ENCODE results near the gene CARD11. TPM values are rescaled to one million over a fixed set of nuclear protein-coding genes. Genes with fewer than 3 reads are reported as not detected.
"Not testable (repeated sequence)": the region's sequence is repeated elsewhere in the genome, so short reads cannot be mapped to it uniquely, and the experiment has no call there.

The CARD11 gene
- total RNA-seq, 1 donor from 2014 or later: 0.16 TPM

- no peak for TF ChIP-seq CTCF (IDR thresholded peaks at IDR 0.05; ENCODE audit: borderline replicate concordance)
- intact Hi-C loops (cut with micrococcal nuclease): no loop called here
- Histone ChIP-seq H3K4me1 (peaks cover 11% of the 10 kb centered on the region), H3K27me3 (ENCODE audit: low read depth) (peaks cover 69% of the 10 kb centered on the region), H3K27ac (replicated peaks) (no peak overlapping the region), H3K9me3 (replicated peaks) (peaks cover 8% of the 10 kb centered on the region), H3K4me3 (no peak overlapping the region), H3K36me3 (no peaks in the 10 kb centered on the region)
- DNase-seq: peak; percentile 11
These were observed 120.3 kb downstream of the CARD11 start for GRCh38 chr7:2923291-2923781.

GRCh38 chr7:2922866-2923265 is 120.8 kb downstream of the CARD11 start:
- Histone ChIP-seq H3K36me3 (no peaks in the 10 kb centered on the region), H3K4me1 (peaks cover 11% of the 10 kb centered on the region), H3K27ac (replicated peaks) (no peak overlapping the region), H3K4me3 (no peak overlapping the region), H3K27me3 (ENCODE audit: low read depth) (peaks cover 70% of the 10 kb centered on the region), H3K9me3 (replicated peaks) (peaks cover 8% of the 10 kb centered on the region)
- no peak for TF ChIP-seq CTCF (IDR thresholded peaks at IDR 0.05; ENCODE audit: borderline replicate concordance)
- DNase-seq: no peak
- intact Hi-C loops (cut with micrococcal nuclease): no loop called here

GRCh38 chr7:2922348-2922691 is 121.3 kb downstream of the CARD11 start:
- intact Hi-C loops (cut with micrococcal nuclease): no loop called here
- no peaks in the 10 kb centered on the region for H3K36me3 ChIP-seq
- peaks cover 72% of the 10 kb centered on the region for H3K27me3 ChIP-seq (ENCODE audit: low read depth)
- no peak for TF ChIP-seq CTCF (IDR thresholded peaks at IDR 0.05; ENCODE audit: borderline replicate concordance)
- no peak overlapping the region for H3K4me3 ChIP-seq
- H3K4me1 ChIP-seq: peaks cover 11% of the 10 kb centered on the region
- H3K9me3 ChIP-seq (replicated peaks): peaks cover 8% of the 10 kb centered on the region
- no peak overlapping the region for H3K27ac ChIP-seq (replicated peaks)
- DNase-seq: no peak

- Histone ChIP-seq H3K4me1 (peaks cover 11% of the 10 kb centered on the region), H3K4me3 (no peak overlapping the region), H3K27me3 (ENCODE audit: low read depth) (peaks cover 74% of the 10 kb centered on the region), H3K36me3 (no peaks in the 10 kb centered on the region), H3K27ac (replicated peaks) (no peak overlapping the region), H3K9me3 (replicated peaks) (peaks cover 8% of the 10 kb centered on the region)
- intact Hi-C loops (cut with micrococcal nuclease): no loop called here
- TF ChIP-seq CTCF (IDR thresholded peaks at IDR 0.05; ENCODE audit: borderline replicate concordance): no peak
- DNase-seq: no peak
These were observed 121.9 kb downstream of the CARD11 start for GRCh38 chr7:2921653-2922347.

GRCh38 chr7:2920956-2921652 is 122.6 kb downstream of the CARD11 start:
- Histone ChIP-seq H3K9me3 (replicated peaks) (peaks cover 8% of the 10 kb centered on the region), H3K36me3 (no peaks in the 10 kb centered on the region), H3K4me3 (no peak overlapping the region), H3K27me3 (ENCODE audit: low read depth) (peaks cover 74% of the 10 kb centered on the region), H3K27ac (replicated peaks) (no peak overlapping the region), H3K4me1 (peaks cover 11% of the 10 kb centered on the region)
- intact Hi-C loops (cut with micrococcal nuclease): no loop called here
- TF ChIP-seq CTCF (IDR thresholded peaks at IDR 0.05; ENCODE audit: borderline replicate concordance): no peak
- no peak for DNase-seq

- DNase-seq; H3K27ac ChIP-seq (replicated peaks); H3K9me3 ChIP-seq (replicated peaks); intact Hi-C loops (cut with micrococcal nuclease); H3K36me3 ChIP-seq; H3K4me3 ChIP-seq: not testable (repeated sequence)
- Histone ChIP-seq H3K4me1 (peaks cover 11% of the 10 kb centered on the region), H3K27me3 (ENCODE audit: low read depth) (peaks cover 80% of the 10 kb centered on the region)
These were observed 123.2 kb downstream of the CARD11 start for GRCh38 chr7:2920480-2920879.

Measured in left ventricle myocardium inferior (tissue), 1 donor.